GM12878 (cell line): Measurements from ENCODE around the gene NUP93. TPM values are rescaled to one million over a fixed set of nuclear protein-coding genes. Genes with fewer than 3 reads are reported as not detected.

Experiments
- BCL11A ChIP-seq: IDR thresholded peaks from 2 replicates; pipeline ENCODE4 v1.6.1; 2011; ENCODE audit warnings: low read depth, low read length
- EGR1 ChIP-seq, 2 experiments: IDR thresholded peaks; 1 replicate in 1 of 2; 2 replicates in 1 of 2; pipeline ENCODE4 v1.6.1; 2011 to 2012; ENCODE audit warnings: low read depth in 2 of 2, low read length in 2 of 2, borderline replicate concordance in 1 of 2, mild to moderate bottlenecking in 1 of 2, moderate library complexity in 1 of 2
- EP300 ChIP-seq, 2 experiments: fragments of 150-350 bp in 1 of 2; IDR thresholded peaks; 2 replicates each; pipeline ENCODE4 v1.6.1; 2011 to 2012; ENCODE audit warnings: low read depth in 2 of 2, low read length in 2 of 2, borderline replicate concordance in 1 of 2, improper control_type of control experiment in 1 of 2, inconsistent platforms in 1 of 2; ENCODE audit not compliant: control insufficient read depth in 1 of 2
- FOS ChIP-seq: IDR thresholded peaks from 3 replicates; pipeline ENCODE4 v1.6.1; 2011; ENCODE audit warnings: borderline replicate concordance; ENCODE audit not compliant: insufficient read length; ENCODE audit errors: extremely low read depth
- GABPA ChIP-seq: IDR thresholded peaks from 2 replicates; pipeline ENCODE4 v1.6.1; 2014; ENCODE audit warnings: antibody characterized with exemption, low read depth, mild to moderate bottlenecking, inconsistent platforms
- NFYA ChIP-seq: IDR thresholded peaks from 2 replicates; pipeline ENCODE4 v1.6.1; 2011; ENCODE audit warnings: low read depth, mild to moderate bottlenecking, low read length, improper control_type of control experiment, borderline replicate concordance
- NR2C1 ChIP-seq: fragments of 450-650 bp; IDR thresholded peaks from 2 replicates; pipeline ENCODE4 v1.6.1; 2017; ENCODE audit warnings: antibody characterized with exemption, mild to moderate bottlenecking, moderate library complexity
- NR2C2 ChIP-seq: IDR thresholded peaks from 2 replicates; pipeline ENCODE4 v1.6.1; 2011; ENCODE audit warnings: borderline replicate concordance, low read depth; ENCODE audit not compliant: control insufficient read depth, insufficient read length
- PAX8 ChIP-seq: fragments of 450-650 bp; IDR thresholded peaks from 2 replicates; pipeline ENCODE4 v1.6.1; 2017; ENCODE audit warnings: mild to moderate bottlenecking, moderate library complexity
- POLR2AphosphoS2 ChIP-seq: IDR thresholded peaks from 2 replicates; pipeline ENCODE4 v1.6.1; 2011; ENCODE audit warnings: low read depth, mild to moderate bottlenecking, low read length, improper control_type of control experiment, moderate library complexity
- RAD51 ChIP-seq: fragments of 450-650 bp; IDR thresholded peaks from 2 replicates; pipeline ENCODE4 v1.6.1; 2016; ENCODE audit warnings: moderate library complexity, mild to moderate bottlenecking, inconsistent platforms
- RELA ChIP-seq: fragments of 450-650 bp; IDR thresholded peaks from 2 replicates; pipeline ENCODE4 v1.8.0; 2014; ENCODE audit warnings: borderline replicate concordance; ENCODE audit not compliant: partially characterized antibody
- SIN3A ChIP-seq: IDR thresholded peaks from 2 replicates; pipeline ENCODE4 v1.6.1; 2012; ENCODE audit warnings: low read depth, low read length, improper control_type of control experiment
- SMAD5 ChIP-seq: IDR thresholded peaks from 2 replicates; pipeline ENCODE4 v1.6.1; 2016; ENCODE audit warnings: antibody characterized with exemption, low read depth
- SPI1 ChIP-seq: IDR thresholded peaks from 2 replicates; pipeline ENCODE4 v1.6.1; 2011; ENCODE audit warnings: low read depth, mild to moderate bottlenecking, low read length, moderate library complexity, borderline replicate concordance; ENCODE audit not compliant: insufficient read depth
- ZNF217 ChIP-seq: fragments of 450-650 bp; IDR thresholded peaks from 2 replicates; pipeline ENCODE4 v1.6.1; 2017; ENCODE audit warnings: antibody characterized with exemption, mild to moderate bottlenecking
- ZNF622 ChIP-seq: fragments of 450-650 bp; IDR thresholded peaks from 2 replicates; pipeline ENCODE4 v1.6.1; 2017; ENCODE audit warnings: mild to moderate bottlenecking, inconsistent platforms
- polyA plus RNA-seq, 11 experiments: library from polyadenylated mRNA; depleted of rRNA in 4 of 11; unstranded in 6 of 11; stranded (reverse) in 5 of 11; fragments of >200 nt; fragmentation: Nextera tagmentation in 4 of 11; fragmentation: Illumina TruSeq in 1 of 11; extraction: Ambion mirVana in 4 of 11; extraction: Trizol in 1 of 11; gene quantifications; 1 replicate in 1 of 11; 2 replicates in 10 of 11; pipeline versions ENCODE4 v1.2.1 to v1.2.3, GENCODE V29; 2011 to 2016; ENCODE audit warnings: inconsistent platforms in 2 of 11, missing spikeins in 2 of 11, low read depth in 1 of 11
- total RNA-seq, 4 experiments: library from RNA; depleted of rRNA in 3 of 4; stranded (reverse); fragments of >200 nt in 3 of 4; fragmentation: Illumina TruSeq in 1 of 4; extraction: Trizol in 1 of 4; gene quantifications; 2 replicates each; pipeline versions ENCODE4 v1.2.1 to v1.2.3, GENCODE V29; 2013 to 2021
- TF ChIP-seq, protein P1 (sequence below): fragments of 450-650 bp; IDR thresholded peaks from 2 replicates; pipeline ENCODE4 v1.6.1; 2017; ENCODE audit warnings: mild to moderate bottlenecking, moderate library complexity
- TF ChIP-seq, protein P2 (sequence below): IDR thresholded peaks from 2 replicates; pipeline ENCODE4 v1.6.1; 2011; ENCODE audit warnings: low read depth, mild to moderate bottlenecking, low read length, moderate library complexity, borderline replicate concordance; ENCODE audit errors: extremely low read depth
- TF ChIP-seq, protein P3 (sequence below): fragments of 450-650 bp; IDR thresholded peaks from 2 replicates; pipeline ENCODE4 v1.6.1; 2017; ENCODE audit warnings: mild to moderate bottlenecking, low read depth, inconsistent platforms; ENCODE audit not compliant: poor library complexity, severe bottlenecking
- TF ChIP-seq, protein P4 (sequence below): fragments of 450-650 bp; IDR thresholded peaks from 2 replicates; pipeline ENCODE4 v1.6.1; 2017; ENCODE audit warnings: low read depth, mild to moderate bottlenecking, moderate library complexity

The NUP93 gene
- total and polyA plus RNA-seq, 10 of the 15 experiments (the other 5 are each of a cell fraction or from before 2014, with no cell fraction given): 82.2 to 175 (median 101) TPM

DNA sequence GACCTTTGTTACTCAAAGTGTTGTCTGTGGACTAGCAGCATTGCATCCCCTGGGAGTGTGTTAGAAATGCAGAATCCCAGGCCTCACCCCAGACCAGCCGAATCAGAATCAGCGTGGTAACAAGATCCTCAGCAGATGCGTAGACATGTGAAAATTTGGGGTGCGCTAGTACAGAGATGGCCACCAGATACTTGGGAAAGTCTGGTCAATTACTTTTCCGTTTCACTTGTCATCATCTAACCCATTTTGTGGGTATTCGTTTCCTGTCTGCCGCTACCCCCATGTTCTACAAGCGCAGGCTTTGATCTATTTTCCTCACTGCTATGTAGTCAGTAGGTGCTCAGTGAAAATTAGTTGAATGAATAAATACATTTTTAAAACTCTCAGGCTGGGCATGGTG, 168.9 kb downstream of the NUP93 start (continued):
- TF ChIP-seq, protein P1, sequence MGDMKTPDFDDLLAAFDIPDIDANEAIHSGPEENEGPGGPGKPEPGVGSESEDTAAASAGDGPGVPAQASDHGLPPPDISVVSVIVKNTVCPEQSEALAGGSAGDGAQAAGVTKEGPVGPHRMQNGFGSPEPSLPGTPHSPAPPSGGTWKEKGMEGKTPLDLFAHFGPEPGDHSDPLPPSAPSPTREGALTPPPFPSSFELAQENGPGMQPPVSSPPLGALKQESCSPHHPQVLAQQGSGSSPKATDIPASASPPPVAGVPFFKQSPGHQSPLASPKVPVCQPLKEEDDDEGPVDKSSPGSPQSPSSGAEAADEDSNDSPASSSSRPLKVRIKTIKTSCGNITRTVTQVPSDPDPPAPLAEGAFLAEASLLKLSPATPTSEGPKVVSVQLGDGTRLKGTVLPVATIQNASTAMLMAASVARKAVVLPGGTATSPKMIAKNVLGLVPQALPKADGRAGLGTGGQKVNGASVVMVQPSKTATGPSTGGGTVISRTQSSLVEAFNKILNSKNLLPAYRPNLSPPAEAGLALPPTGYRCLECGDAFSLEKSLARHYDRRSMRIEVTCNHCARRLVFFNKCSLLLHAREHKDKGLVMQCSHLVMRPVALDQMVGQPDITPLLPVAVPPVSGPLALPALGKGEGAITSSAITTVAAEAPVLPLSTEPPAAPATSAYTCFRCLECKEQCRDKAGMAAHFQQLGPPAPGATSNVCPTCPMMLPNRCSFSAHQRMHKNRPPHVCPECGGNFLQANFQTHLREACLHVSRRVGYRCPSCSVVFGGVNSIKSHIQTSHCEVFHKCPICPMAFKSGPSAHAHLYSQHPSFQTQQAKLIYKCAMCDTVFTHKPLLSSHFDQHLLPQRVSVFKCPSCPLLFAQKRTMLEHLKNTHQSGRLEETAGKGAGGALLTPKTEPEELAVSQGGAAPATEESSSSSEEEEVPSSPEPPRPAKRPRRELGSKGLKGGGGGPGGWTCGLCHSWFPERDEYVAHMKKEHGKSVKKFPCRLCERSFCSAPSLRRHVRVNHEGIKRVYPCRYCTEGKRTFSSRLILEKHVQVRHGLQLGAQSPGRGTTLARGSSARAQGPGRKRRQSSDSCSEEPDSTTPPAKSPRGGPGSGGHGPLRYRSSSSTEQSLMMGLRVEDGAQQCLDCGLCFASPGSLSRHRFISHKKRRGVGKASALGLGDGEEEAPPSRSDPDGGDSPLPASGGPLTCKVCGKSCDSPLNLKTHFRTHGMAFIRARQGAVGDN: peak; percentile 67; the same call in 1 of the 2 replicates
- TF ChIP-seq, protein P2, sequence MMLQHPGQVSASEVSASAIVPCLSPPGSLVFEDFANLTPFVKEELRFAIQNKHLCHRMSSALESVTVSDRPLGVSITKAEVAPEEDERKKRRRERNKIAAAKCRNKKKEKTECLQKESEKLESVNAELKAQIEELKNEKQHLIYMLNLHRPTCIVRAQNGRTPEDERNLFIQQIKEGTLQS: no peak
- TF ChIP-seq NR2C2: no peak
- TF ChIP-seq GABPA: no peak
- no peak for TF ChIP-seq RELA
- no peak for TF ChIP-seq SPI1
- TF ChIP-seq SIN3A: no peak
- TF ChIP-seq SMAD5: no peak
- peak; percentile 56; the same call in 1 of the 2 replicates for TF ChIP-seq ZNF217
- TF ChIP-seq EP300 (IDR thresholded peaks at IDR 0.05; ENCODE audit: borderline replicate concordance in 1 of 2, control insufficient read depth in 1 of 2, low read depth in 2 of 2, low read length in 2 of 2): no peak
- TF ChIP-seq NR2C1: no peak
- no peak for TF ChIP-seq NFYA
- TF ChIP-seq EGR1 (IDR thresholded peaks at IDR 0.05; ENCODE audit: borderline replicate concordance in 1 of 2, low read depth in 2 of 2, low read length in 2 of 2): 0 out of 3 replicates have a peak, but pooled peaks of 1 of the 2 experiments have one; percentile 14
- no peak for TF ChIP-seq POLR2AphosphoS2
- peak; percentile 53; the same call in 1 of the 2 replicates for TF ChIP-seq BCL11A
- TF ChIP-seq PAX8: no peak
- TF ChIP-seq ZNF622: no peak
- TF ChIP-seq, protein P3, sequence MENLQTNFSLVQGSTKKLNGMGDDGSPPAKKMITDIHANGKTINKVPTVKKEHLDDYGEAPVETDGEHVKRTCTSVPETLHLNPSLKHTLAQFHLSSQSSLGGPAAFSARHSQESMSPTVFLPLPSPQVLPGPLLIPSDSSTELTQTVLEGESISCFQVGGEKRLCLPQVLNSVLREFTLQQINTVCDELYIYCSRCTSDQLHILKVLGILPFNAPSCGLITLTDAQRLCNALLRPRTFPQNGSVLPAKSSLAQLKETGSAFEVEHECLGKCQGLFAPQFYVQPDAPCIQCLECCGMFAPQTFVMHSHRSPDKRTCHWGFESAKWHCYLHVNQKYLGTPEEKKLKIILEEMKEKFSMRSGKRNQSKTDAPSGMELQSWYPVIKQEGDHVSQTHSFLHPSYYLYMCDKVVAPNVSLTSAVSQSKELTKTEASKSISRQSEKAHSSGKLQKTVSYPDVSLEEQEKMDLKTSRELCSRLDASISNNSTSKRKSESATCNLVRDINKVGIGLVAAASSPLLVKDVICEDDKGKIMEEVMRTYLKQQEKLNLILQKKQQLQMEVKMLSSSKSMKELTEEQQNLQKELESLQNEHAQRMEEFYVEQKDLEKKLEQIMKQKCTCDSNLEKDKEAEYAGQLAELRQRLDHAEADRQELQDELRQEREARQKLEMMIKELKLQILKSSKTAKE: peak; percentile 87
- TF ChIP-seq, protein P4, sequence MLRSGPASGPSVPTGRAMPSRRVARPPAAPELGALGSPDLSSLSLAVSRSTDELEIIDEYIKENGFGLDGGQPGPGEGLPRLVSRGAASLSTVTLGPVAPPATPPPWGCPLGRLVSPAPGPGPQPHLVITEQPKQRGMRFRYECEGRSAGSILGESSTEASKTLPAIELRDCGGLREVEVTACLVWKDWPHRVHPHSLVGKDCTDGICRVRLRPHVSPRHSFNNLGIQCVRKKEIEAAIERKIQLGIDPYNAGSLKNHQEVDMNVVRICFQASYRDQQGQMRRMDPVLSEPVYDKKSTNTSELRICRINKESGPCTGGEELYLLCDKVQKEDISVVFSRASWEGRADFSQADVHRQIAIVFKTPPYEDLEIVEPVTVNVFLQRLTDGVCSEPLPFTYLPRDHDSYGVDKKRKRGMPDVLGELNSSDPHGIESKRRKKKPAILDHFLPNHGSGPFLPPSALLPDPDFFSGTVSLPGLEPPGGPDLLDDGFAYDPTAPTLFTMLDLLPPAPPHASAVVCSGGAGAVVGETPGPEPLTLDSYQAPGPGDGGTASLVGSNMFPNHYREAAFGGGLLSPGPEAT: peak; percentile 36; the same call in 1 of the 2 replicates
- TF ChIP-seq FOS: no peak
- TF ChIP-seq RAD51: no peak
